ENCODE data around the gene IFIH1. TPM values are rescaled to one million over a fixed set of nuclear protein-coding genes. Genes with fewer than 3 reads are reported as not detected.

IFIH1 gene
- total RNA-seq, 4 donors from 2014 or later, result 0.97 to 5.4 (median 1.7) TPM

GRCh38 chr2:162242586-162243280, 75.8 kb downstream of the IFIH1 start:
- H3K4me1 ChIP-seq, result peaks cover 0 to 11% of the 10 kb centered on the region in 2 donors
- no peaks in the 10 kb centered on the region for H3K27me3 ChIP-seq
- no peaks in the 10 kb centered on the region for H3K36me3 ChIP-seq
- DNase-seq (no peak), ATAC-seq (peak in 1 of 2 donors; percentile 36)
- H3K27ac ChIP-seq, result peak overlapping the region; percentile 4 to 45 (median 37)
- no peak for TF ChIP-seq POLR2A (IDR thresholded peaks at IDR 0.05)
- TF ChIP-seq CTCF (IDR thresholded peaks at IDR 0.05 in 4 of 5, conservative IDR thresholded peaks at IDR 0.05 in 1 of 5), result no peak
- peak overlapping the region; percentile 8 to 34 (median 10) for H3K4me3 ChIP-seq
- intact Hi-C loops (cut with DNase I; ENCODE audit: low total_unique reads) (no loop called here), in situ Hi-C loops (cut with MboI; ENCODE audit: low sequenced_read_pairs in 4 of 4) (no loop called here)
- H3K9me3 ChIP-seq, result no peaks in the 10 kb centered on the region

- in situ Hi-C loops (cut with MboI; ENCODE audit: low sequenced_read_pairs in 4 of 4) (no loop called here), intact Hi-C loops (cut with DNase I; ENCODE audit: low total_unique reads) (no loop called here)
- DNase-seq, result no peak
- no peak for TF ChIP-seq CTCF (IDR thresholded peaks at IDR 0.05 in 4 of 5, conservative IDR thresholded peaks at IDR 0.05 in 1 of 5)
- no peak for TF ChIP-seq POLR2A (IDR thresholded peaks at IDR 0.05)
- no peak for ATAC-seq
- no peaks in the 10 kb centered on the region for H3K9me3 ChIP-seq
- H3K36me3 ChIP-seq, result no peaks in the 10 kb centered on the region
- no peak overlapping the region for H3K27ac ChIP-seq
- no peak overlapping the region for H3K4me3 ChIP-seq
- no peaks in the 10 kb centered on the region for H3K27me3 ChIP-seq
- H3K4me1 ChIP-seq, result peaks cover 0 to 11% of the 10 kb centered on the region in 2 donors
Measured at GRCh38 chr2:162241571-162241970, 76.9 kb downstream of the IFIH1 start.

GRCh38 chr2:162234620-162235462, 83.6 kb downstream of the IFIH1 start:
- no peak overlapping the region for H3K4me3 ChIP-seq
- H3K4me1 ChIP-seq, result no peaks in the 10 kb centered on the region
- in situ Hi-C loops (cut with MboI; ENCODE audit: low sequenced_read_pairs in 4 of 4) (no loop called here), intact Hi-C loops (cut with DNase I; ENCODE audit: low total_unique reads) (no loop called here)
- H3K36me3 ChIP-seq, result no peaks in the 10 kb centered on the region
- no peak for TF ChIP-seq CTCF (IDR thresholded peaks at IDR 0.05 in 4 of 5, conservative IDR thresholded peaks at IDR 0.05 in 1 of 5)
- no peak for TF ChIP-seq POLR2A (IDR thresholded peaks at IDR 0.05)
- no peaks in the 10 kb centered on the region for H3K9me3 ChIP-seq
- no peak overlapping the region for H3K27ac ChIP-seq
- ATAC-seq (no peak), DNase-seq (no peak)
- no peaks in the 10 kb centered on the region for H3K27me3 ChIP-seq

GRCh38 chr2:162233197-162233596, 85.3 kb downstream of the IFIH1 start:
- DNase-seq, result peak in 1 of 2 donors; percentile 33
- Histone ChIP-seq H3K27ac (peak overlapping the region in 1 of 4 donors; percentile 32), H3K9me3 (no peaks in the 10 kb centered on the region), H3K4me3 (no peak overlapping the region), H3K27me3 (no peaks in the 10 kb centered on the region), H3K4me1 (no peaks in the 10 kb centered on the region), H3K36me3 (no peaks in the 10 kb centered on the region)
- no peak for ATAC-seq
- TF ChIP-seq POLR2A (IDR thresholded peaks at IDR 0.05) (no peak), CTCF (IDR thresholded peaks at IDR 0.05 in 4 of 5, conservative IDR thresholded peaks at IDR 0.05 in 1 of 5) (no peak)
- intact Hi-C loops (cut with DNase I; ENCODE audit: low total_unique reads), result no loop called here
- in situ Hi-C loops (cut with MboI; ENCODE audit: low sequenced_read_pairs in 4 of 4), result no loop called here

Data from gastrocnemius medialis (tissue), 4 donors.